GM12872 (cell line): ENCODE results near the gene EXOC7.
A peak's percentile ranks its signal among the peaks of the same experiment; 100 is the strongest.

Experiments
- CTCF ChIP-seq: IDR thresholded peaks from 3 replicates; pipeline ENCODE4 v1.5.1; 2011; ENCODE audit warnings: low read depth, mild to moderate bottlenecking, low read length, moderate library complexity; ENCODE audit not compliant: insufficient read depth

The EXOC7 gene

DNA sequence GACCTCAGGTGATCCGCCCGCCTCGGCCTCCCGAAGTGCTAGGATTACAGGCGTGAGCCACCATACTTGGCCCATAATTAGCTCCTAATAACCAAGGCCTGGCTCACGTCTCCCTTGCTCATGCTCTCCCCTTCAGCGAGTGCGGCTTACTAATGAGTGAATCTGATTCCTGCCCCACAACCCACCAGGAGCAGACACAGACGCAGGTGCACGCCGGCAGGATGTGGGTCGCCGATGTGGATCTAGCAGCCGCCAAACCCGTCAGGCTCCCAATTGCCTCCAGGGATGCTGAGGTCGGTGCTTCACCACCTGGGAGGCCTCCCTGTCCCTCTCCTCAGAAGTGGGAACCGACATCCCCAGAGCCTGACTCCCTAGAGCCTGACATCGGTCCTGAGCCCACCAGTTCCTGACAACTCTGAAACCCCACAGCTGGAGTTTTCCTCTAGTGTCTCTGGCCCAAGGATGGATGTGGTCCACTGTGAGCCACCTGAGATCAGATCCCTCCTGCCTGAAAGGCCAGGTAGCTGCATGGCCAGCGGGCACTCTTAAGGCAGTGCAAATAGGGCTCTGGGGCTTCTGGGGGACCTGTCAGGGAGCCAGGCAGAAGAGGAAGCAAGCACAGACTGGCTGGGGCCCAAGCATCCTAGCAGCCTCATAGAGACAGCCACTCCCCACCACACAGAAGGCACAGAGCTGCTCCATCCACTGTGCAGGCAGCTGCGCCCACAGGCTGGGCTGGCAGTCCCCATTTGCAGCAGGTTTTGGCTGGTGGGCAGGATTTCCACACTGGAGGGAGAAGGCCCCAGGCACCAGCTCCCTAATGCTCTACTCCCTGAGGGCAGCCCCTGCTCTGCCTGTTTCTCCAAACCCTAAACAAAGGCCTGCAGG is 10.8 kb downstream of the EXOC7 start:
- TF ChIP-seq CTCF = no peak

DNA sequence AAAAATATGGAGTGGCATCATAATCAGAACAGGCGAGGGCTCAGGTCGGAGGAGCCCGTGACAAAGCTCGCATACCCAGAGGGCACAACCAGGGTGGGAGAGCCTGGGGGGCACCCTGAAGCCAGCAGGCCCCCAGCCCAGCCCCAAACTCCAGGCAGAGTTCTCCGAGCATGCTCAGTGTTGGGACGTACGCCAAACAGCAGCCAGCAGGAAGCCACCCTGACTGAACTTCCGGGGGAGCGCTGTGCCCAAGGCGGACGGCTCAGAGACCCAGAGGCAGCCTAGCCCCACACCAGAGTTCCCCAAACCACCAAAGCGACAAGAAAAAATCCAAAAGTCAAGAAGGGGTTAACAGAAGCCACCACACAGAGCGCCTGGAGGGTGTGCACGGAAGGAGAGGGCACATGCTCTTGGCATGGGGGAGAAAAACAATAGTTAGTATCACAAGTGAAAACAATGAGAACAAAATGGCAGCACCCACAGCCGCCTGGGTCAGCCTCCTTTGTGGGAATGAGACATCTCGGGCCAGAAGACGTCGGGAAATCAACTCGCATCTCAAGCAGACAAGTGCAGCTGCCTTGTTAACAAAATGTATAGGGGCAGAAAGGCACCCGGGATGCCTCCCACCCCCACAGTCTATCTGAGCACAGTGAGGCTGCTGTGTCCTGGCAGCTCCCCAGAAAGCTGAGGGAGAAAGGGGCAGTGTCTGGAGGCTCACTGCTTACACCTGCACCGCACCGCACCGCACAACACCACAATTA is 11.9 kb downstream of the EXOC7 start:
- TF ChIP-seq CTCF = no peak

GRCh38 chr17:76090517-76091129 is 13.0 kb downstream of the EXOC7 start:
- no peak for TF ChIP-seq CTCF

GRCh38 chr17:76089680-76090516 is 13.7 kb downstream of the EXOC7 start:
- TF ChIP-seq CTCF = no peak

DNA sequence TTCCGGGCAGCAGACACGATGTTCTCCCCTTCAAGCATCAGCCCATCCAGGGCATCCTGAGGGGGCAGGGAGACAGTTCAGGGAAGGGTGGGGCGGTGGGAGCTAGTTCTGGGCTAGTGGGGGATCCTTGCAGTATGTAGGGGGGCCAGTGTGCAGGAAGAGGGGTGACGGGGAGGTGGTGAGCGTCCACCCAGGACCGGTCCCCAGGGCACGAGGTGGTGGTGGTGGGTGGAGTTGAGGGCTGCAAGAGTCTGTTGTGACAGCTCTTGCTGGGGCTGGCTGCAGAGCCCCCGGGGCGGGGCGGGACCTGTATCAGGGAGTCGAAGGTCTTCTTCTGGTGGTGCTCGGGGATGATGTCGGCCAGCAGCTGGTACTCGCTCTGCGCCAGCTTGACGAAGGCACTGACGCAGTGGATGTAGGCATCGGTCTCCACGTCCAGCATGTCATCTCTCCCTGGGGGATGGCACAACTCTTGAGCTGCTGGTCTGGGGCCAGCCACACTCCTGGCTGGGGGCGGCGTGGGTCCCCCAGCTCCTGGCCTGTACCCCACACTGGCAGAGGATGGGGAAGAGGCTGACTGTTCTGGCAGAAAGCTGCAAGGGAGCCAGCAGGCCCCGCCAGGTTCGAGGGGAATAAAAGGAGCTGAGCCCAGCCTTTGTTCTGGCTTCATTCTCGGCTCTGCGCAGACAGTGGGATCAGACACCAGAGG is 14.6 kb downstream of the EXOC7 start:
- no peak for TF ChIP-seq CTCF

DNA sequence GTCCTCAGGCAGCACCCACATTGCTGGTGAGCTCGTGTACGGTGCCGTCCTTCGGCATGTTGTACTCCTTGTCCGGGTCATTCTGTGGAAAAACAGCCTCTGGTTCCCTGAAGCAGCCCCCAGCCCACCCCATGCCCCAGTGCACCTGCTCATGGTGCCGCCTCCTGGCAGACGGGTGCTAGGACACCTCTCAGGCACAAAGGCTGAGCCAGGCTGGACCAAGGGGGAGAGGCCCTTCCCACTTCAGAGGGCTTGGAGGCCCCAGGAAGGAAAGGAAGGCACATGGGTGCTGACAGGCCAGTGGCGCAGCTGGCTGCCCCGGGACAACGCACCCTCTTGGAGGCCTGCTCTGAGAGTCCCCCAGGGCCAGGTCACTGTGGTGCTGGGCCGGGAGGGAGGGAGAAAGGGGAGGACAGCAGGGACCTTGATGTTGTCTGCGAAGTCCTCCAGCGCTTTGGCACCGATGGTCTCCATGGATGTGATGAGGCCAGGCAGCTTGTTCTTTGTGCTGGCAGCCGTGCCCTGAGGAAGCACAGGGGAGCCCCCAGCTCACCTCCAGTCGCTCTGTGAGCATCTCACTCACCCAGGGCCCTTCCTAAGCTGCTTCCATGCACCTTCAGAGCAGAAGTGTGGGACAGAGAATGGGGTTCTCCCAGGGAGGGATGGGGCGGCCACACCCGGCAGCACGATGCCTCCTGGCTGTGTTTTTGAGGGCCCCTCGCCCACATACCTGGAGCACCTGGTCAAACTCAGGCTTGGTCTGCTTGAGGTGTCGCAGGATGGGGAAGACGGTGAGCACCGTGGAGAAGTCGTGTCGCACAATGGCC is 15.3 kb downstream of the EXOC7 start:
- TF ChIP-seq CTCF = peak; percentile 23; the same call in 1 of the 3 replicates
